Smooth muscle cell (in vitro differentiated cells): ENCODE measurements around the gene ACSM6. TPM values are rescaled to one million over a fixed set of nuclear protein-coding genes. Genes with fewer than 3 reads are reported as not detected.

Source experiments
- DNase-seq: peaks from one replicate; lab custom pipeline; 2025; ENCODE audit not compliant: unreplicated experiment; lab: John Stamatoyannopoulos, UW
- H2AFZ ChIP-seq: fragments of 200-600 bp; sonication (generic); 2 replicates; pipeline ENCODE4 v1.6.0; 2016; ENCODE audit warnings: antibody characterized with exemption, low read depth, mild to moderate bottlenecking
- H3F3A ChIP-seq: fragments of 200-600 bp; sonication (generic); 2 replicates; pipeline ENCODE4 v1.6.0; 2017; ENCODE audit warnings: antibody characterized with exemption, low read depth
- H3K27ac ChIP-seq: fragments of 200-600 bp; sonication (generic); 2 replicates; pipeline ENCODE4 v1.5.1; 2016; ENCODE audit warnings: low read depth, mild to moderate bottlenecking
- H3K27me3 ChIP-seq: fragments of 200-600 bp; sonication (generic); 2 replicates; pipeline ENCODE4 v1.6.1; 2016; ENCODE audit warnings: low read depth, mild to moderate bottlenecking
- H3K36me3 ChIP-seq: fragments of 200-600 bp; sonication (generic); 2 replicates; pipeline ENCODE4 v1.5.1; 2016; ENCODE audit warnings: low read depth
- H3K4me1 ChIP-seq: fragments of 200-600 bp; sonication (generic); 2 replicates; pipeline ENCODE4 v1.5.1; 2016; ENCODE audit warnings: low read depth
- H3K4me2 ChIP-seq: fragments of 200-600 bp; sonication (generic); 2 replicates; pipeline ENCODE4 v1.6.0; 2016; ENCODE audit warnings: mild to moderate bottlenecking
- H3K4me3 ChIP-seq: fragments of 200-600 bp; sonication (generic); 2 replicates; pipeline ENCODE4 v1.5.1; 2016; ENCODE audit warnings: mild to moderate bottlenecking
- H3K79me2 ChIP-seq: fragments of 200-600 bp; sonication (generic); 2 replicates; pipeline ENCODE4 v1.6.0; 2016; ENCODE audit warnings: low read depth, mild to moderate bottlenecking
- H3K9ac ChIP-seq: fragments of 200-600 bp; sonication (generic); 2 replicates; pipeline ENCODE4 v1.6.0; 2016; ENCODE audit warnings: low read depth
- H3K9me3 ChIP-seq: fragments of 200-600 bp; sonication (generic); replicated peaks from 2 replicates; pipeline ENCODE4 v1.5.1; 2016; ENCODE audit warnings: low read depth
- H4K20me1 ChIP-seq: fragments of 200-600 bp; sonication (generic); 2 replicates; pipeline ENCODE4 v1.6.0; 2016; ENCODE audit warnings: low read depth
- WGBS: methylation state at CpG from one replicate; pipeline ENCODE4 v1.1.7; 2016; ENCODE audit warnings: low lambda C conversion rate; 5-methylcytosine and 5-hydroxymethylcytosine counted together
- polyA plus RNA-seq: library from polyadenylated mRNA; unstranded; fragments of >200 nt; fragmentation: Nextera tagmentation; extraction: Ambion mirVana; gene quantifications from 2 replicates; pipeline ENCODE4 v1.2.1, GENCODE V29; 2016
- small RNA-seq: library from RNA; depleted of rRNA; stranded (forward); fragments of <200 nt; gene quantifications from one replicate; pipeline ENCODE3, GENCODE V24; 2014
- total RNA-seq: library from RNA; depleted of rRNA; stranded (reverse); fragments of >200 nt; gene quantifications from 2 replicates; pipeline ENCODE4 v1.2.3, GENCODE V29; 2014
- TF ChIP-seq, protein P1 (sequence below): fragments of 200-600 bp; sonication (generic); IDR thresholded peaks from 2 replicates; pipeline ENCODE4 v1.5.1; 2017; ENCODE audit warnings: borderline replicate concordance, mild to moderate bottlenecking, antibody characterized with exemption; ENCODE audit not compliant: insufficient read depth, poor library complexity, severe bottlenecking

The ACSM6 gene
- total and polyA plus RNA-seq, 2 experiments from 2014 or later, result not detected

DNA sequence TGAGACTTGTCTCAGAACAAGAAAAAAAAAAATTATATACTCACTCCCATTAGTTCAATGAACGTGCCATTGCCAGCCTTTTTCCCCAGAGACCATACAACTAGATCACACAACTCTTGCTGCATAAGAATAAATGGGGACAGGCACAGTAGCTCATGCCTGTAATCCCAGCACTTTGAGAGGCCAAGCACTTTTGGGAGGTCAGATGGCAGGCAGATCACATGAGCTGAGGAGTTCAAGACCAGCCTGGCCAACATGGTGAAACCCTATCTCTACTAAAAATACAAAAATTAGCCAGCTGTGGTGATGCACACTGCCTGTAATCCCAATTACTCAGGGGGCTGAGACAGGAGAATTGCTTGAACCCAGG is 83.1 kb downstream of the ACSM6 start:
- Histone ChIP-seq H3K27me3 (no peaks in the 10 kb centered on the region), H2AFZ (no peak overlapping the region), H3K79me2 (peaks cover 90% of the 10 kb centered on the region), H3K36me3 (no peaks in the 10 kb centered on the region), H4K20me1 (peaks cover 69% of the 10 kb centered on the region), H3K9me3 (no peaks in the 10 kb centered on the region), H3K27ac (peak overlapping the region; percentile 89), H3K4me2 (peak overlapping the region; percentile 76), H3F3A (peaks cover 25% of the 10 kb centered on the region), H3K4me1 (peaks cover 16% of the 10 kb centered on the region), H3K4me3 (no peak overlapping the region), H3K9ac (no peak overlapping the region)
- TF ChIP-seq, protein P1, sequence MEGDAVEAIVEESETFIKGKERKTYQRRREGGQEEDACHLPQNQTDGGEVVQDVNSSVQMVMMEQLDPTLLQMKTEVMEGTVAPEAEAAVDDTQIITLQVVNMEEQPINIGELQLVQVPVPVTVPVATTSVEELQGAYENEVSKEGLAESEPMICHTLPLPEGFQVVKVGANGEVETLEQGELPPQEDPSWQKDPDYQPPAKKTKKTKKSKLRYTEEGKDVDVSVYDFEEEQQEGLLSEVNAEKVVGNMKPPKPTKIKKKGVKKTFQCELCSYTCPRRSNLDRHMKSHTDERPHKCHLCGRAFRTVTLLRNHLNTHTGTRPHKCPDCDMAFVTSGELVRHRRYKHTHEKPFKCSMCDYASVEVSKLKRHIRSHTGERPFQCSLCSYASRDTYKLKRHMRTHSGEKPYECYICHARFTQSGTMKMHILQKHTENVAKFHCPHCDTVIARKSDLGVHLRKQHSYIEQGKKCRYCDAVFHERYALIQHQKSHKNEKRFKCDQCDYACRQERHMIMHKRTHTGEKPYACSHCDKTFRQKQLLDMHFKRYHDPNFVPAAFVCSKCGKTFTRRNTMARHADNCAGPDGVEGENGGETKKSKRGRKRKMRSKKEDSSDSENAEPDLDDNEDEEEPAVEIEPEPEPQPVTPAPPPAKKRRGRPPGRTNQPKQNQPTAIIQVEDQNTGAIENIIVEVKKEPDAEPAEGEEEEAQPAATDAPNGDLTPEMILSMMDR, result no peak
- 84% methylated on average over 1 of the region's 1 CpG for WGBS
- DNase-seq, result no peak

DNA sequence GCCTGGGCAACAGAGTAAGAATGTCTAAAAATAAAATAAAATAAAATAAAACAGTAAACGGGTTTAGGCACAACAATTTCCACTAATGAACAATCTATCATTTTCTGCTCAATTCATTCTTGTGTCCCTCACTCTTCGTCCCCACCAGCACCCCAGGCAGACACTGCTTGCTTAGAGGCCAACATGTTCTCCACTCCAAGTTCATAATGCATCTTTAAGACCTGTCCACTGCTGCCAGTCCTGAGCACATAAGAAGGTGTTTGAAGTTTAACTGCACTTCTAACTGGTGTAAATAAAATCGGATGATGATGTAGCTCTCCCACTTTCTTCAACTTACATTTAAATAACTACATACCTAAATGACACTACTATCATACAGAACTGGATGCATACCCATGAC is 83.6 kb downstream of the ACSM6 start:
- no peak for DNase-seq
- Histone ChIP-seq H3K4me3 (no peak overlapping the region), H3K4me2 (peak overlapping the region; percentile 21), H3K9ac (no peak overlapping the region), H3K36me3 (no peaks in the 10 kb centered on the region), H3F3A (peaks cover 26% of the 10 kb centered on the region), H3K4me1 (peaks cover 16% of the 10 kb centered on the region), H3K27ac (peak overlapping the region; percentile 81), H4K20me1 (peaks cover 73% of the 10 kb centered on the region), H3K27me3 (no peaks in the 10 kb centered on the region), H2AFZ (no peak overlapping the region), H3K9me3 (no peaks in the 10 kb centered on the region), H3K79me2 (peaks cover 88% of the 10 kb centered on the region)
- 90% methylated on average over 3 of the region's 3 CpGs for WGBS
- TF ChIP-seq, protein P1, result no peak

Small RNA genes within 50 kb of the gene (small RNA-seq; reads per million reads assigned to genes)
- not detected for gene AL157834.3

Other genes starting within 250 kb of the ACSM6 start
- gene CYP2C8, start 124.7 kb upstream of the ACSM6 start, total RNA-seq, result 1.6 and 1.8 TPM in 2 replicates
- 0.65 TPM in 1 of 2 replicates, not detected in the other for gene CYP2C8, start 124.7 kb upstream of the ACSM6 start, polyA plus RNA-seq
- 72.4 and 102 TPM in 2 replicates for gene PDLIM1, start 96.8 kb downstream of the ACSM6 start, total RNA-seq
- gene PDLIM1, start 96.8 kb downstream of the ACSM6 start, polyA plus RNA-seq, result 187 and 318 TPM in 2 replicates